Epithelial cell of proximal tubule (primary cell): Measurements from ENCODE around the gene KLHL42. TPM values are rescaled to one million over a fixed set of nuclear protein-coding genes. Genes with fewer than 3 reads are reported as not detected.

Experiments used
- DNase-seq: peaks from one replicate; pipeline ENCODE4 v3.0.0-alpha.2; 2011; ENCODE audit warnings: low read depth
- H3K4me3 ChIP-seq: 2 replicates; pipeline ENCODE4 v1.5.1; 2011; ENCODE audit warnings: low read depth, mild to moderate bottlenecking, low read length
- CTCF ChIP-seq: conservative IDR thresholded peaks from 2 replicates; pipeline ENCODE4 v1.5.1; 2012; ENCODE audit warnings: low read depth, mild to moderate bottlenecking, low read length
- total RNA-seq: library from RNA; depleted of rRNA; stranded (reverse); fragments of >200 nt; gene quantifications from 2 replicates; pipeline ENCODE4 v1.2.3, GENCODE V29; 2015

Gene KLHL42
- total RNA-seq, 1 donor from 2014 or later = 16.9 TPM

- DNase-seq = no peak
- no peak overlapping the region for H3K4me3 ChIP-seq
- no peak for TF ChIP-seq CTCF
These were observed 71.3 kb downstream of the KLHL42 start for GRCh38 chr12:27851311-27851710.

GRCh38 chr12:27852117-27852516 is 72.1 kb downstream of the KLHL42 start:
- no peak for TF ChIP-seq CTCF
- no peak overlapping the region for H3K4me3 ChIP-seq
- DNase-seq = no peak

Other genes with a start within 250 kb of the KLHL42 start
- gene REP15, start 83.8 kb upstream of the KLHL42 start, total RNA-seq = 3.6 TPM in 1 of 2 replicates, not detected in the other
- 64.8 and 71.0 TPM in 2 replicates for gene MRPS35, start 69.4 kb upstream of the KLHL42 start, total RNA-seq
- gene MANSC4, start within 50 bp of the KLHL42 start, total RNA-seq = not detected in 2 replicates
- 0.81 and 1.1 TPM in 2 replicates for gene PTHLH, start 192.5 kb downstream of the KLHL42 start, total RNA-seq